MM.1S (cell line): ENCODE results near the gene GPAT3.

Experiments
- CTCF ChIP-seq: fragments of 300-600 bp; sonication (generic); IDR thresholded peaks from 2 replicates; pipeline ENCODE4 v1.5.1; 2016; ENCODE audit warnings: antibody characterized with exemption, low read length, mixed read lengths
- EZH2 ChIP-seq: fragments of 300-600 bp; sonication (generic); optimal IDR thresholded peaks from 2 replicates; pipeline ENCODE3; 2017; ENCODE audit warnings: low read depth, mild to moderate bottlenecking, antibody characterized with exemption, low read length, mixed read lengths

GRCh38 chr4:83616252-83616651 lies 80.3 kb downstream of the GPAT3 start:
- TF ChIP-seq CTCF (no peak), EZH2 (no peak)
